Measurements from ENCODE around the gene FNDC3B. TPM values are rescaled to one million over a fixed set of nuclear protein-coding genes. Genes with fewer than 3 reads are reported as not detected.

Gene FNDC3B
- total and polyA plus RNA-seq, 4 donors = 23.3 to 74.2 (median 32.9) TPM

GRCh38 chr3:172246107-172246844 is 206.9 kb downstream of the FNDC3B start (continued):
- TF ChIP-seq, protein P1, sequence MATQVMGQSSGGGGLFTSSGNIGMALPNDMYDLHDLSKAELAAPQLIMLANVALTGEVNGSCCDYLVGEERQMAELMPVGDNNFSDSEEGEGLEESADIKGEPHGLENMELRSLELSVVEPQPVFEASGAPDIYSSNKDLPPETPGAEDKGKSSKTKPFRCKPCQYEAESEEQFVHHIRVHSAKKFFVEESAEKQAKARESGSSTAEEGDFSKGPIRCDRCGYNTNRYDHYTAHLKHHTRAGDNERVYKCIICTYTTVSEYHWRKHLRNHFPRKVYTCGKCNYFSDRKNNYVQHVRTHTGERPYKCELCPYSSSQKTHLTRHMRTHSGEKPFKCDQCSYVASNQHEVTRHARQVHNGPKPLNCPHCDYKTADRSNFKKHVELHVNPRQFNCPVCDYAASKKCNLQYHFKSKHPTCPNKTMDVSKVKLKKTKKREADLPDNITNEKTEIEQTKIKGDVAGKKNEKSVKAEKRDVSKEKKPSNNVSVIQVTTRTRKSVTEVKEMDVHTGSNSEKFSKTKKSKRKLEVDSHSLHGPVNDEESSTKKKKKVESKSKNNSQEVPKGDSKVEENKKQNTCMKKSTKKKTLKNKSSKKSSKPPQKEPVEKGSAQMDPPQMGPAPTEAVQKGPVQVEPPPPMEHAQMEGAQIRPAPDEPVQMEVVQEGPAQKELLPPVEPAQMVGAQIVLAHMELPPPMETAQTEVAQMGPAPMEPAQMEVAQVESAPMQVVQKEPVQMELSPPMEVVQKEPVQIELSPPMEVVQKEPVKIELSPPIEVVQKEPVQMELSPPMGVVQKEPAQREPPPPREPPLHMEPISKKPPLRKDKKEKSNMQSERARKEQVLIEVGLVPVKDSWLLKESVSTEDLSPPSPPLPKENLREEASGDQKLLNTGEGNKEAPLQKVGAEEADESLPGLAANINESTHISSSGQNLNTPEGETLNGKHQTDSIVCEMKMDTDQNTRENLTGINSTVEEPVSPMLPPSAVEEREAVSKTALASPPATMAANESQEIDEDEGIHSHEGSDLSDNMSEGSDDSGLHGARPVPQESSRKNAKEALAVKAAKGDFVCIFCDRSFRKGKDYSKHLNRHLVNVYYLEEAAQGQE (IDR thresholded peaks at IDR 0.05) = no peak
- TF ChIP-seq FOXA1 (IDR thresholded peaks at IDR 0.05) (no peak), HNF4A (conservative IDR thresholded peaks at IDR 0.05) (peak; percentile 34 to 44)

- H3K4me1 ChIP-seq (ENCODE audit: control insufficient read depth in 4 of 4, insufficient read depth in 4 of 4, low read length in 3 of 4) = peaks cover 0 to 12% (median 5%) of the 10 kb centered on the region in 4 donors
- H3K4me3 ChIP-seq (ENCODE audit: low read depth in 1 of 3, low read length in 3 of 3) = no peak overlapping the region
- H3K9me3 ChIP-seq (ENCODE audit: control insufficient read depth in 4 of 4, low read length in 3 of 4) = no peaks in the 10 kb centered on the region
- TF ChIP-seq RXRA (IDR thresholded peaks at IDR 0.05) = no peak
- TF ChIP-seq TAF1 (conservative IDR thresholded peaks at IDR 0.05) = no peak
- TF ChIP-seq HNF4G (IDR thresholded peaks at IDR 0.05) = no peak
- TF ChIP-seq FOXA2 (IDR thresholded peaks at IDR 0.05) = no peak
- TF ChIP-seq SP1 (IDR thresholded peaks at IDR 0.05) = no peak
- TF ChIP-seq, protein P2, sequence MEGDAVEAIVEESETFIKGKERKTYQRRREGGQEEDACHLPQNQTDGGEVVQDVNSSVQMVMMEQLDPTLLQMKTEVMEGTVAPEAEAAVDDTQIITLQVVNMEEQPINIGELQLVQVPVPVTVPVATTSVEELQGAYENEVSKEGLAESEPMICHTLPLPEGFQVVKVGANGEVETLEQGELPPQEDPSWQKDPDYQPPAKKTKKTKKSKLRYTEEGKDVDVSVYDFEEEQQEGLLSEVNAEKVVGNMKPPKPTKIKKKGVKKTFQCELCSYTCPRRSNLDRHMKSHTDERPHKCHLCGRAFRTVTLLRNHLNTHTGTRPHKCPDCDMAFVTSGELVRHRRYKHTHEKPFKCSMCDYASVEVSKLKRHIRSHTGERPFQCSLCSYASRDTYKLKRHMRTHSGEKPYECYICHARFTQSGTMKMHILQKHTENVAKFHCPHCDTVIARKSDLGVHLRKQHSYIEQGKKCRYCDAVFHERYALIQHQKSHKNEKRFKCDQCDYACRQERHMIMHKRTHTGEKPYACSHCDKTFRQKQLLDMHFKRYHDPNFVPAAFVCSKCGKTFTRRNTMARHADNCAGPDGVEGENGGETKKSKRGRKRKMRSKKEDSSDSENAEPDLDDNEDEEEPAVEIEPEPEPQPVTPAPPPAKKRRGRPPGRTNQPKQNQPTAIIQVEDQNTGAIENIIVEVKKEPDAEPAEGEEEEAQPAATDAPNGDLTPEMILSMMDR (IDR thresholded peaks at IDR 0.05; ENCODE audit: low read depth, low read length, missing input control) = no peak
- TF ChIP-seq, protein P1 (IDR thresholded peaks at IDR 0.05) = no peak
- TF ChIP-seq RAD21 (IDR thresholded peaks at IDR 0.05) = no peak
- TF ChIP-seq, protein P3, sequence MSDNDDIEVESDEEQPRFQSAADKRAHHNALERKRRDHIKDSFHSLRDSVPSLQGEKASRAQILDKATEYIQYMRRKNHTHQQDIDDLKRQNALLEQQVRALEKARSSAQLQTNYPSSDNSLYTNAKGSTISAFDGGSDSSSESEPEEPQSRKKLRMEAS (IDR thresholded peaks at IDR 0.05) = no peak
- TF ChIP-seq ZBTB33 (IDR thresholded peaks at IDR 0.05) = no peak
- peaks cover 5 to 24% (median 14%) of the 10 kb centered on the region in 4 donors for H3K36me3 ChIP-seq (ENCODE audit: control insufficient read depth in 4 of 4, insufficient read depth in 3 of 4, low read depth in 1 of 4, low read length in 3 of 4)
- no peak overlapping the region for H3K27ac ChIP-seq (ENCODE audit: low read depth in 1 of 2, low read length in 2 of 2)
- DNase-seq (ENCODE audit: low spot score) = no peak
- WGBS = 96% methylated on average over 13 of the region's 13 CpGs
- H3K9ac ChIP-seq (ENCODE audit: low read depth in 1 of 2, low read length in 2 of 2) = no peak overlapping the region
- no peaks in the 10 kb centered on the region for H3K27me3 ChIP-seq (ENCODE audit: control insufficient read depth in 4 of 4, insufficient read depth in 4 of 4, low read length in 3 of 4)
These were observed 208.3 kb downstream of the FNDC3B start for GRCh38 chr3:172247525-172248274.

Measured in liver (tissue), 9 donors.